Neural crest cell (in vitro differentiated cells): Measurements from ENCODE around the gene UBAP1L. TPM values are rescaled to one million over a fixed set of nuclear protein-coding genes. Genes with fewer than 3 reads are reported as not detected.

Experiments used
- DNase-seq: peaks from one replicate; pipeline ENCODE4 v3.0.0; 2021; ENCODE audit warnings: low read depth, mixed read lengths, low spot score
- H3K27ac Mint-ChIP-seq: one replicate; pipeline ENCODE4 v1.8.0; 2021; ENCODE audit warnings: mild to moderate bottlenecking, mixed read lengths; ENCODE audit not compliant: unreplicated experiment
- H3K27me3 Mint-ChIP-seq: 2 replicates; pipeline ENCODE4 v1.8.0; 2021; ENCODE audit warnings: low read depth, mild to moderate bottlenecking, mixed read lengths
- H3K36me3 Mint-ChIP-seq: 2 replicates; pipeline ENCODE4 v1.8.0; 2021; ENCODE audit warnings: low read depth, mild to moderate bottlenecking, mixed read lengths
- H3K4me1 Mint-ChIP-seq: 2 replicates; pipeline ENCODE4 v1.8.0; 2021; ENCODE audit warnings: mixed read lengths
- H3K4me3 Mint-ChIP-seq: one replicate; pipeline ENCODE4 v1.8.0; 2021; ENCODE audit warnings: mild to moderate bottlenecking, mixed read lengths
- H3K9me3 Mint-ChIP-seq: 2 replicates; pipeline ENCODE4 v1.8.0; 2021; ENCODE audit warnings: mixed read lengths
- CTCF ChIP-seq: fragments of 200-600 bp; sonication (generic); conservative IDR thresholded peaks from 2 replicates; pipeline ENCODE4 v1.5.0; 2021; ENCODE audit warnings: antibody characterized with exemption, mild to moderate bottlenecking
- total RNA-seq: library from RNA; stranded (reverse); gene quantifications from 2 replicates; pipeline ENCODE4 v1.2.1, GENCODE V29; 2021

The UBAP1L gene
- total RNA-seq, 1 donor from 2014 or later: 3.6 TPM

DNA sequence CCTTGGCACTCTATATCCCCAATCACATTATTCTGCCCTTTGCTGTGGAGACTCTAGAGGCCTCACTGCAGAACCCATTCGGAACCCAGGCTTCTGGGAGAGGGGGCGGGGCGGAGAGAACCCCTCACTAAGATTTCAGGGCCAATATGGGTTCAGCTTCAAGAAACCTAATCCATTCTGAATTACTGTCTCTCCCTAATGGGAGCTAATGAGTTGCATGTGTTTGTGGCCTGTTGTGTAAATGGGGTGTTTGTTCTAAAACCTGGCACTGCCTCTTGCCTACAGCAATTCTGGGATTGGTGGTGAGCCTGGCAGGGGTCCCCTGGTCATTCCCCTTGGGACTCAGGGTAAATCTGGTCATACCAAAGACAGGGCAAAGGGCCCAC is 46.6 kb downstream of the UBAP1L start:
- peak overlapping the region; percentile 78 for H3K4me3 Mint-ChIP-seq
- no peaks in the 10 kb centered on the region for H3K9me3 Mint-ChIP-seq
- peaks cover 35% of the 10 kb centered on the region for H3K27me3 Mint-ChIP-seq
- no peak overlapping the region for H3K27ac Mint-ChIP-seq
- no peaks in the 10 kb centered on the region for H3K36me3 Mint-ChIP-seq
- no peak for TF ChIP-seq CTCF
- DNase-seq: no peak
- H3K4me1 Mint-ChIP-seq: peaks cover 27% of the 10 kb centered on the region

DNA sequence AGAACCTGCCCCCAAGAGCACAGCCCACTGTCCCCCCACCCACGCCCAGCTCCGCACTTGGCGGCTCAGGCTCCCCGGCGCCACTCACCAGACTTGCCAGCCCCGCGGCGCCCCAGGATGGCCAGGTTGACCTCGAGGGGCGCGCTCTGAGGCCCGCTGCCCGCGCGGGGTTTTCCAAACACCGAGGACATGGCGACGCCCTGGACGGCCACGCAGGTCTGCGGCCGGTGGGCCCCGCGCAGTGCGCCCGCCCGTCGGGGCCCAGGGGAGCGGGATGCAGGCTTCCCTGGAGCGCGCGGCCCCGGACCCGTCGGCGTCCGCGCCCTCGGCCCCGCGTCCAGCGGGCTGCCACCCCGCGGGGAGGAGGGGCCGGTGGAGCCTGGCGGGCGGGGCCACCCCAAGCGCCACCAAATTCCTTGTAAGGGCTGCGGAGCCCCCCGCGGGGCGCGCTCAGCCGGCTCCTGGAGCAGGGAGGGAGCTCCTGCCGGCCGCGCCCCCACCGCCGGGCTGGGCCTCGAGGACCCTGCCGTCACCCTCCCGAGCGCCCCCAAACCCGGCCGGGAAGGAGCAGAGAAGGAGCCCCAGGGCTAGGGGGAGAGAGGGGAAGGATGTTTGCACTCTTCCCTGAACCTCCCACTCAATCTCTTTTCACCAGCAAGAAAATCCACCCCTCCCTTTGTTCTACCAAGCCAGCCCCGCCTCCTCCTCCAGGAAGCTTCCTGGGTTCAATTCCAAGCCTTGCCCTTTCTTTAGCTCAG is 47.2 kb downstream of the UBAP1L start, which contains the start of gene RASL12:
Gene RASL12 (minus strand): TSS at position 347 of the 758 bp plus-strand sequence. CDS start 156 bp downstream, at position 191.
- Mint-ChIP-seq H3K4me1 (peaks cover 27% of the 10 kb centered on the region), H3K27me3 (peaks cover 35% of the 10 kb centered on the region), H3K36me3 (no peaks in the 10 kb centered on the region), H3K9me3 (no peaks in the 10 kb centered on the region), H3K27ac (peak within 1 kb of the TSS; percentile 57), H3K4me3 (peak within 1 kb of the TSS; percentile 80)
- no peak for DNase-seq
- no peak for TF ChIP-seq CTCF

GRCh38 chr15:65067317-65067644 is 47.7 kb downstream of the UBAP1L start:
- Mint-ChIP-seq H3K27me3 (peaks cover 35% of the 10 kb centered on the region), H3K27ac (peak overlapping the region; percentile 57), H3K36me3 (no peaks in the 10 kb centered on the region), H3K9me3 (no peaks in the 10 kb centered on the region), H3K4me1 (peaks cover 27% of the 10 kb centered on the region), H3K4me3 (peak overlapping the region; percentile 80)
- no peak for DNase-seq
- no peak for TF ChIP-seq CTCF

DNA sequence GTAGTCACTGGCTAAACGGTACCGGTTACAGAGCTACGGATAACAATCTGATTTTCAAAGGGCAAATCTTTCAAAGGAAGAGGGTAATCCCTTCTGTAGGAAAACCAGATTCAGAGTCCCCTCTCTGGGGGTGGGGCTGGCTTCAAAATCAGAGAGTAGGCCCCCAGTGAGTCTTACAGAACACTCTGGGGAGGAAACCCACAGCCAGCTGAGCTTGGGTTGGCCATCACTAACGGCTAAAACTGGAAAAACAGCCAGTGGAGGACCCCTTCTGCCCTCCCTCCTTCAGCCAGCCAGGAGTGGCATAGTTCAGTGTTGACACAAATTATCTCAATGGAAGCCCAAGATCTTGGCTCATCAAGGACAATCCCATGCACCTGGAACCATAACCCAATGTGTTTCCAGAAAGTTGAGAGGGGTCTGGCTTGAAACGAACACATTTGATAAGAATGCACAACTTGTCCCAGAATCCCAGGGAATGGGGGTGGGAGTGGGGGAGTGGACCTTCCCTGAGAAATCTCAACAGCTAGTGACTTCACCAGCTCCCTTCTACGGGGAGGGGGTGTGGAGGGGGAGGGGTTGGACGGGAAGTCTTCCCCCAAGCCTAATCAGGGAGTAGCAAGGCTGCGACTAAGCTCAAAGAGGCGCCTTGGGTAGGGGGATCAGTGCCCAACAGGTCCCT is 48.2 kb downstream of the UBAP1L start:
- peaks cover 23% of the 10 kb centered on the region for H3K4me1 Mint-ChIP-seq
- H3K4me3 Mint-ChIP-seq: peak overlapping the region; percentile 80
- H3K9me3 Mint-ChIP-seq: no peaks in the 10 kb centered on the region
- H3K36me3 Mint-ChIP-seq: no peaks in the 10 kb centered on the region
- TF ChIP-seq CTCF: no peak
- peaks cover 35% of the 10 kb centered on the region for H3K27me3 Mint-ChIP-seq
- DNase-seq: no peak
- peak overlapping the region; percentile 57 for H3K27ac Mint-ChIP-seq

GRCh38 chr15:65066001-65066634 is 48.9 kb downstream of the UBAP1L start:
- no peaks in the 10 kb centered on the region for H3K9me3 Mint-ChIP-seq
- H3K4me1 Mint-ChIP-seq: peaks cover 23% of the 10 kb centered on the region
- DNase-seq: no peak
- peaks cover 35% of the 10 kb centered on the region for H3K27me3 Mint-ChIP-seq
- H3K4me3 Mint-ChIP-seq: peak overlapping the region; percentile 80
- no peak overlapping the region for H3K27ac Mint-ChIP-seq
- no peak for TF ChIP-seq CTCF
- H3K36me3 Mint-ChIP-seq: no peaks in the 10 kb centered on the region
